NCI-H2107 treated with DMSO at 0.1 percent for 48 hours (cell line): ENCODE measurements around the gene VAV2.
"Not testable (repeated sequence)": the region's sequence is repeated elsewhere in the genome, so short reads cannot be mapped to it uniquely, and the experiment has no call there.

ENCODE experiments used
- DNase-seq: peaks from one replicate; lab custom pipeline; 2025; ENCODE audit not compliant: unreplicated experiment; lab: John Stamatoyannopoulos, UW

VAV2 gene

GRCh38 chr9:133918111-133918813, 73.9 kb downstream of the VAV2 start:
- DNase-seq: no peak

GRCh38 chr9:133917375-133917774, 74.7 kb downstream of the VAV2 start:
- DNase-seq: no peak

- DNase-seq: no peak
Measured at GRCh38 chr9:133916159-133916541, 76.0 kb downstream of the VAV2 start.

DNA sequence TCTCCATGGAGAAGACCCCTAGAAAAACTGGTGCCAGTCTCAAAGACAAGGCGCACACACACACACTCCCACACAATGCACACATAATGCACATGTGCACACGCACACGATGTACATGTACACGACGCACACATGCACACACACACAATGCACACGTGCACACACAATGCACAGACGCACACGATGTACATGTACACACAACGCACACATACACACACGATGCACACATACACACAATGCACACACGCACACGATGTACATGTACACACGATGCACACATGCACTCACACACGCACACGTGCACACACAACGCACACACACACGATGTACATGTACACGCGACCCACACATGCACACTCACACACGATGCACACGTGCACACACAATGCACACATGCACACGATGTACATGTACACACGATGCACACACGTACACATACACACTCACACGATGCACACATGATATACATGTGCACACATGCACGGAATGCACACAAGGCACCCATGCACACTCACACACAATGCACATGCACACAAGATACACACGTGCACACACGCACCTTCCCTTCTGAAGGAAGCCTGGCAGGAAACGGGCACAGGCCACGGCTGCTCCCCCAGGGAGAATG, 76.5 kb downstream of the VAV2 start:
- no peak for DNase-seq

GRCh38 chr9:133914442-133915342, 77.4 kb downstream of the VAV2 start:
- DNase-seq: no peak

DNA sequence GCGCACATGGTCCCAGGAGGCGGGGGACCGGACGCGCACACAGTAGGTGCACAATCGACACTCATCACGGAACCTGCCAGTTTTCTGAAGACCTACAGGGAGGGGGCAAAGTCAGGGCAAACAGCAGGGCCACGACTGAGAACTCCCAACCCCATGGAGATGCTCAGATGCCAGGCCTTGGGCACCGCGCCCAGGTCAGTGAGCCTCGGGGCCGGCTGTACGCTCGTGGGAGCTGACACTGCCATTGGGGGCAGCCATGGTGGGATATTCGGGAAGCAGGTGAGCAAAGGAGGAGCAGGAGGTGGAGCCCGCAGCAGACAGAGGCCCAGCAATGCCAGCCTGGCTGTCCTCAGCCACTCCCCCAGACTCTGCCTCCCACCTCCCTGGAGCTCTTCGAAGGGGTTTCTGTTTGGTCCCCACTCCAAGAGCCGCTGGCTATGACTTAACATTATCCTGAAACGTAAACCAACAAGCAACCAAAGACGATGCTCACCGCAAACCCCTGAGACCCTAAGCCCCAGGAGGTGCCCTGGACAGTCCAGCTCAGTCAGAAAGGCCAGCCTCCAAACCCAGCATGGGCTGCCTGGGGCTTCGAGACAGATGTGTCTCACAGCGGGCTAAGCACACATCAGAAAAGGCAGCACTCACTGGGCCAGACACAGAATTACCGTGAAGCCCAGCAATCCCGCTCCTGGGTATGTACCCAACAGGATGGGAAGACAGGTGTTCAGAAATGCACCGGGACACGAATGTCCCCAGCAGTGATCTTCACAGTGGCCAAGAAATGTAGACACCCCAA, 78.4 kb downstream of the VAV2 start:
- DNase-seq: no peak

DNA sequence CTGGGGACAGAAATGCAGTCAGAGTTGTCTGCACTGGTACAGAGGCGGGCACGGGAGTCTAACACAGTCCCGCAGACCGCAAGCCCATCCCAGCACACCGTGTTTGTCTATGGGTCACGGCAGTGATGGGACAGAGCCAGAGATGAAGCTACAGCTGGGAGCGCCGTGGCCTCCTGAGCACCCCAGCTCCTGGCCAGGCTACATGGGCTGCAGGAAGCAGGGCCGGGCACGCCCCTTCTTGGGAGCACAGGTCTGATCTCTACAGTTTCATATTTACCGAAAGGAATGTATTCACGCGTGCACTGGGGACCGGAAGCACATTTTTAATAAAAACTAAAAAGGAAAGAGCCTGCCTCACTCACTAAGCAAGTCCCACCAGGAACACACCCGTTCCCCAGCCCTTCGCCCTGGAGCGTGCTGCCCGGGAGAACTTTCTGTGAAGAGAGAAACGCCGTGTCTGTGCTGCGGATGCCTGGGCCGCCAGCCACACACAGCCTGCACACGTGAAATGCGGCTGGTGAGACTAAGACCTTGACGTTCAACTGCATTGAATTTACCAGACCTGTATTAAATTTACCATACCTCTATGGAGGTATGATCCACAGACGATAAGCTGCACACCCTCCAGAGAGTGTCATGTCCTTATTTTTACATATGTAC, 81.1 kb downstream of the VAV2 start:
- DNase-seq: no peak

GRCh38 chr9:133906932-133907910, 84.9 kb downstream of the VAV2 start:
- DNase-seq: no peak

GRCh38 chr9:133906218-133906617, 85.9 kb downstream of the VAV2 start:
- DNase-seq: no peak

DNA sequence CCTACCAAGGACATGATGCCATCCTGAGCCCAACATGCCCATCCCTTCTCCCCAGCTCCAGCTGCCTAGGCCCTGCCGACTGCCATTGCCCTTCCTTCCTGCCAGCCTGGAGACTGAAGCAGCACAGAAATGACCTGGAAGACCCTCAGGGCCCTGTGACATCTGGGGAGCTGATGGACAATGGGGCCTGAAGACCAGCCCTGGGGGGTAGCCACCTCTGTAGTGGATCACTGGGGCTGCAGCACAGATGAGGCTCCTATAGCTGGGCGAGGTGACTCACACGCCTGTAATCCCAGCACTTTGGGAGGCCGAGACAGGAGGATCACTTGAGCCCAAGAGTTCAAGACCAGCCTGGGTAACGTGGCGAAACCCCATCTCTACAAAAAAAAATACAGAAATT, 86.6 kb downstream of the VAV2 start:
- no peak for DNase-seq

DNA sequence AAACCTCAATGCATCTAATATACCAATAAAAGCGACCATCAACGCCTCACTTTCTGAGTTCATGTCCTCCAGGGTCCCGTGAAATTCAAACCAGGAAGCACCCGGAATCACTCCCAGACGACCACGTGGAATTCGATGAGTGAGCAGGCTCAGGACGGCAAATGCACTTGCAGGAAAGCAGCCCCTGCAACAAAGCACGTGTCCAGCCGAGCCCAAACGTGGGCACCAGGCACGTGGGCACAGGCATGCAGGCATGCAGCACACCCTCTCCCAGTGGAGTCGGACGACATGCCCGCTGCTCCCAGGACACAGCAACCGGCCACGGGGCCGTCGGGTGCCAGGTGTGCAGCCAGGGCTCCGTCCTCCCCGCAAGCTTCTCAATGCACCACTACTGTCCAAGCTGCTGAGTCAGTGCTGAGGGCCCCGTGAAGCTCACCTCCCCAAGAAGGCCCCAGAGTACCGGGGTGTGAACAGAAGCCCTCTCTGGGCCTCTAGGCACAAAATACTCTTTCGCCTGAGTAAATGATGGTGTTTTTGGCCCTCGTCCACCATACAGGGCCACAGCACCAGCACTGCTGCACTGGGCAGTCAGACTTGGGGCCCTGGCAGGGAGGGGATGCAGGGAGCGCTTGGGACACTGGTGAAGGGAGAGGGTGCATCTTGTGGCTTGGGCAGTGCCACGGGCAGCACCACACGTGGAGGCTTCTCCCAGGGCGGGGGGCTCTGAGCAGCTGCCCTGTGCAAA, 87.6 kb downstream of the VAV2 start:
- DNase-seq: no peak

GRCh38 chr9:133901184-133901835, 90.8 kb downstream of the VAV2 start:
- DNase-seq: no peak

- DNase-seq: no peak
Measured at GRCh38 chr9:133897675-133898074, 94.4 kb downstream of the VAV2 start.

DNA sequence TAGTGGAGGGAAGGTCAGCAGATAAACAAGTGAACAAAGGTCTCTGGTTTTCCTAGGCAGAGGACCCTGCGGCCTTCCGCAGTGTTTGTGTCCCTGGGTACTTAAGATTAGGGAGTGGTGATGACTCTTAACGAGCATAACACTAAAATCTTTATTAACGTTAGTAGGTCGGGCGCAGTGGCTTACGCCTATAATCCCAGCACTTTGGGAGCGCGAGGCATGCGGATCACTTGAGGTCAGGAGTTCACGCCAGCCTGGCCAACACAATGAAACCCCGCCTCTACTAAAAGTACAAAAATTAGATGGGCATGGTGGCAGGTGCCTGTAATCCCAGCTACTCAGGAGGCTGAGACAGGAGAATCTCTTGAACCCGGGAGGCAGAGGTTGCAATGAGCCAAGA, 96.1 kb downstream of the VAV2 start:
- DNase-seq: not testable (repeated sequence)

GRCh38 chr9:133895335-133895734, 96.8 kb downstream of the VAV2 start:
- DNase-seq: no peak

- no peak for DNase-seq
Measured at GRCh38 chr9:133894377-133895321, 97.5 kb downstream of the VAV2 start.
